ENCODE data around the gene ZNF516.

Gene ZNF516

DNA sequence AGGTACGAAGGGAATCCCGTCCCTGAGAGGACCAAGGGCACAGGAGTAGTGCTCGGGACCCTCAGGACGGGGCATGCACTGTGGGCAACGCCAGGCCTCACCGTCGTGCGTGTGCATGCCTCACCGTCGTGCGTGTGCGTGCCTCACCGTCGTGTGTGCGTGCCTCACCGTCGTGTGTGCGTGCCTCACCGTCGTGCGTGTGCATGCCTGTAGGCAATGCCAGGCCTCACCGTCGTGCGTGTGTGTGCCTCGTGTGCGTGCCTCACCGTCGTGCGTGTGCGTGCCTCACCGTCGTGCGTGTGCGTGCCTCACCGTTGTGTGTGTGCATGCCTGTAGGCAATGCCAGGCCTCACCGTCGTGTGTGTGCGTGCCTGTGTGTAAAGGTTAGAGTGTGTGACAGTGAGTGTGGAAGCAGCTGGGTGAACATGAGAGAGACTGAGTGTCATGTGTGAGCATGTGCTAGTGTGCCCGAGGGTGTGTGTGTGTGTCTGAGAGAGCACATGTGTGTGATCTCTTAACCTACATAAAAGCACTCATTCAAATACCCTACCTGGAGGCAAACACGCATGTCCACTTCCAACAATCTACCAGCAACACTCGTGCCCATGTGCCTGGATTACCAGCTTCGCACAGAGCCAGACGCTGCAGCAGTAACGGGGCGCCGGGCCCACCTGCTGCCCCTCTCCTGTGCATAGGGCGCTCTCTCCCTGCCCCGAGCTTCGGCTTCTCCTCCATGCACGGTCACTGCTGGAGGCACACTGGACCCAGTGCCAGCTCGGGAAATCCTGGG is 36.3 kb downstream of the ZNF516 start:
- no peak overlapping the region for H3K4me3 ChIP-seq (ENCODE audit: control insufficient read depth, low read depth, low read length)
- DNase-seq (ENCODE audit: low read depth), result no peak
- TF ChIP-seq, protein P1, sequence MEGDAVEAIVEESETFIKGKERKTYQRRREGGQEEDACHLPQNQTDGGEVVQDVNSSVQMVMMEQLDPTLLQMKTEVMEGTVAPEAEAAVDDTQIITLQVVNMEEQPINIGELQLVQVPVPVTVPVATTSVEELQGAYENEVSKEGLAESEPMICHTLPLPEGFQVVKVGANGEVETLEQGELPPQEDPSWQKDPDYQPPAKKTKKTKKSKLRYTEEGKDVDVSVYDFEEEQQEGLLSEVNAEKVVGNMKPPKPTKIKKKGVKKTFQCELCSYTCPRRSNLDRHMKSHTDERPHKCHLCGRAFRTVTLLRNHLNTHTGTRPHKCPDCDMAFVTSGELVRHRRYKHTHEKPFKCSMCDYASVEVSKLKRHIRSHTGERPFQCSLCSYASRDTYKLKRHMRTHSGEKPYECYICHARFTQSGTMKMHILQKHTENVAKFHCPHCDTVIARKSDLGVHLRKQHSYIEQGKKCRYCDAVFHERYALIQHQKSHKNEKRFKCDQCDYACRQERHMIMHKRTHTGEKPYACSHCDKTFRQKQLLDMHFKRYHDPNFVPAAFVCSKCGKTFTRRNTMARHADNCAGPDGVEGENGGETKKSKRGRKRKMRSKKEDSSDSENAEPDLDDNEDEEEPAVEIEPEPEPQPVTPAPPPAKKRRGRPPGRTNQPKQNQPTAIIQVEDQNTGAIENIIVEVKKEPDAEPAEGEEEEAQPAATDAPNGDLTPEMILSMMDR (IDR thresholded peaks at IDR 0.05; ENCODE audit: control insufficient read depth, insufficient read depth, low read depth, low read length, missing control alignments), result no peak

DNA sequence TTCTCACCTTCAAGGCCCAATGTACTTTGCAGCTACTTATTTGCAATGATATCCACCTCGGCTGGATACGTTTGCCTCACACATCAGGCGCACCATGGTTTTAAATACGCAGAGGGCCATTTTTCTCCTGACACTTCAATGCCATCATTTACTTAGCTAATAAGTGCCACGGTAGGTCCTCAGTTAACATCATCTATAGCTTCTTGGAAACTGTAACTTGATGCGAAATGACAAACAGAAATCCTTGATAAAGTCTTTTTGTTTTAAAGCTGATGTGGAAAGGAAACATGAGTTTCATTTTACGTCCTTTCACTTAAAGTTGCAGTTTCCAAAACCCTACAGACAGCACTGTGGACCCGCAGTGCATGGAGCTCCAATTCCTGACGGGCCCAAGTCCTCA is 37.1 kb downstream of the ZNF516 start:
- H3K4me3 ChIP-seq (ENCODE audit: control insufficient read depth, low read depth, low read length), result no peak overlapping the region
- DNase-seq (ENCODE audit: low read depth), result no peak
- TF ChIP-seq, protein P1 (IDR thresholded peaks at IDR 0.05; ENCODE audit: control insufficient read depth, insufficient read depth, low read depth, low read length, missing control alignments), result no peak

DNA sequence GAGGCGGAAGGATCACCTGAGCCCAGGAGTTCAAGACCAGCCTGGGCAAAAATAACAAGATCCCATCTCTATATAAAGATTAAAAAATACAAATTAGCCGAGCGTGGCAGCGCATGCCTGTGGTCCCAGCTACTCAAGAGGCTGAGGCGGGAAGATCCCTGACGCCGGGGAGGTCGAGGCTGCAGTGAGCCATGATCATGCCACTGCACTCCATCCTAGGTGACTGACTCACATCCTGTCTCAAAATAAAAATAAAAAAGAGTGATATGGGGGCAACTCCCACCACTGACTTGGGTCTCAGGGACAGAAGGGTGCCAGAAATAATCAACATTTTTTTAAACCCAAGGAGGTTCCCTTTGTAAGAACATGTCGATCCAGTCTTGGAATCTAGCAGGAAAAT is 37.6 kb downstream of the ZNF516 start:
- TF ChIP-seq, protein P1 (IDR thresholded peaks at IDR 0.05; ENCODE audit: control insufficient read depth, insufficient read depth, low read depth, low read length, missing control alignments), result no peak
- H3K4me3 ChIP-seq (ENCODE audit: control insufficient read depth, low read depth, low read length), result no peak overlapping the region
- DNase-seq (ENCODE audit: low read depth), result no peak

DNA sequence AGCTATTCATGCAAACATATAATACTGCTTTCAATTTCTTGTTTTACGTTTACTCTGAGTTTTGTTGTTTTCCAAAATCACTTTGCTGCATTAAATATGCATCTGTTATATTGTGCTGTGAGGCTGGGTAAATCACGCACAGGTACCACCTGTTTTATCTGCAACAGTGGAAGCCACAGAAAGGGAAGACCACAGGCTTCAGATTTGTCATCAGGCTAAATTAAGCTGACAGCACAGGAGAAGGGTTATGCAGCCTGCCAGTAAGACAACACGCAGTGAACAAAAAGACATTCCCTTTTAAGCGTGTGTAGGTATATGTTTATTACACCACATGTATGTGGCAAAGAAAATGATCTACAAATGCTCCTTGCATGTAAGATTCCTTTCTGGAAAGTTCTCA is 38.2 kb downstream of the ZNF516 start:
- TF ChIP-seq, protein P1 (IDR thresholded peaks at IDR 0.05; ENCODE audit: control insufficient read depth, insufficient read depth, low read depth, low read length, missing control alignments), result no peak
- no peak overlapping the region for H3K4me3 ChIP-seq (ENCODE audit: control insufficient read depth, low read depth, low read length)
- DNase-seq (ENCODE audit: low read depth), result no peak

DNA sequence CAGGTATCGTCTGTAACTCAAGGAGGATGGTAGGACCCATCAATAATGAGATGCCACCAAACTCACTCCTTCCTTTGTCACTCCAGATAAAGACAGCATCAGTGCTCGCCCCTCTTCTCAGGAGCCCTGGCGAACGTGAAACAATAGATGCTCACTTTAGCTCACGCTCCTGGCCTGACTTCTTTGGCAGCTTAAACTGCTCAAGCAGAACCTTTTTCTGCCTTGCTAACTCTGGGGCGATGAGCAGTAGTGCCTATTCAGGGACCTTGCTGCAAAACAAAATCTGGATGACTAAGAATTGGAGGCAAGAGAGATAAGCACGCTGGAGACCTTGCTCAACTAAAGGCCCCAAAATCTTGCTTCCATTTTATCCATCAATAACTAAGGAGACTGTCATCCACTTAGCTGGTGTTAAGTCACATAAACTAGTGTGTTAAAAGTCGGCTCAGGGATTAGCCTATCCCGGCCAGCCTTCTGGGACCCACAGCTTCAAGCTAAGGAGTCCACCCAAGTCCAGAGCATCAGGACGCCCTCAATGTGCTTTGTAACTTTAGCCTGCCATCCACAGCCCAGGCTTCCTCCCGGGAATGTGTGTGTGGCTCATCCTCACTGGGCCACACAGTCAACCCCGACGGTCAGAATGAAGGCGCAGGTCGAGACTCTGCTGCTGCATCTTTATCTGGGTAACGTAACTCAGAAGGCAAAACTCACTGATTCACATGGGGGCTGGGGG is 38.9 kb downstream of the ZNF516 start:
- no peak for DNase-seq (ENCODE audit: low read depth)
- TF ChIP-seq, protein P1 (IDR thresholded peaks at IDR 0.05; ENCODE audit: control insufficient read depth, insufficient read depth, low read depth, low read length, missing control alignments), result no peak
- H3K4me3 ChIP-seq (ENCODE audit: control insufficient read depth, low read depth, low read length), result no peak overlapping the region

DNA sequence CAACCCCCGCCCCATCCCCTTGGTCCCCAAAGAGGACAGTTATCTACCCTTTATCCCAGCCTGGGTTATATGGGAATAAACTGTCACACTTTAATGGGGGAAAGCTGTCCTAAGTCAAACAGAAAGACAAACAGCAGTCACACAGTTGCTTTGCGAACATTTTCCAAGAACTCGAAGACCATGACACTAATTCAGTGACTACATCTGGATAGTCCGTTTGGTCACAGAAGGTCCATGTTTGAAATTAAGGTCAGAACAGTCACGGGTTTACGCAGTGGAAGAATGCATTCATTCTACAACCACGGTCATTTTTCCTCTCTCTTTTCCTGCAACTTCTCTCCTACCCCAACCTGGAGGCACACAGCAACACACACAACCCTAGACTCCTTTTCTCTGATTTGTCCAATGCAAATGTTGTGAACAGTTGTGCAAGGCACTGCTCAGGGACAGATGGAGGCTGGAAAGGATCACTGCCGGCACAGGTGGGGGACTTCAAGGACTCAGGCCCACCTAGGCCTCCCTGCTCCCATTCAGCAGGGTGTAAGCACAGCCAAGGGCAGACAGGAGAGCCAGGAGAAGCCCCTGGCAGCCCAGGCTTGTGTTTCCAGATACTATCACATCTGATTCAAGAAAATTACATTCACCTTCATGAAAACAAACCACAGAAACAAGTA is 39.9 kb downstream of the ZNF516 start:
- no peak for DNase-seq (ENCODE audit: low read depth)
- no peak overlapping the region for H3K4me3 ChIP-seq (ENCODE audit: control insufficient read depth, low read depth, low read length)
- TF ChIP-seq, protein P1 (IDR thresholded peaks at IDR 0.05; ENCODE audit: control insufficient read depth, insufficient read depth, low read depth, low read length, missing control alignments), result no peak
